NCI-H774 (cell line): ENCODE data around the gene DNAJB2.
"Not testable (repeated sequence)": the region's sequence is repeated elsewhere in the genome, so short reads cannot be mapped to it uniquely, and the experiment has no call there.

ENCODE experiments used
- DNase-seq: peaks from one replicate; lab custom pipeline; 2025; lab: John Stamatoyannopoulos, UW

The DNAJB2 gene

GRCh38 chr2:219302412-219302968 lies 23.3 kb downstream of the DNAJB2 start:
- no peak for DNase-seq

- DNase-seq: no peak
Measured at GRCh38 chr2:219304223-219304622, 25.1 kb downstream of the DNAJB2 start.

- DNase-seq: no peak
Measured at GRCh38 chr2:219306047-219306446, 26.9 kb downstream of the DNAJB2 start.

- no peak for DNase-seq
Measured at GRCh38 chr2:219308142-219309101, 29.3 kb downstream of the DNAJB2 start.

GRCh38 chr2:219309278-219309677 lies 30.1 kb downstream of the DNAJB2 start, which contains the start of gene PTPRN:
TSS of gene PTPRN (minus strand) at chr2:219309401. CDS start at chr2:219309332, 69 bp downstream.
- peak; percentile 62 for DNase-seq

- not testable (repeated sequence) for DNase-seq
Measured at GRCh38 chr2:219312683-219313263, 33.6 kb downstream of the DNAJB2 start.

- no peak for DNase-seq
Measured at GRCh38 chr2:219314804-219315468, 35.8 kb downstream of the DNAJB2 start.

- DNase-seq: no peak
Measured at GRCh38 chr2:219323434-219323833, 44.3 kb downstream of the DNAJB2 start.

- no peak for DNase-seq
Measured at GRCh38 chr2:219325136-219325535, 46.0 kb downstream of the DNAJB2 start.

GRCh38 chr2:219325657-219326315 lies 46.6 kb downstream of the DNAJB2 start:
- no peak for DNase-seq

GRCh38 chr2:219327719-219328118 lies 48.6 kb downstream of the DNAJB2 start:
- DNase-seq: no peak

GRCh38 chr2:219331560-219332213 lies 52.5 kb downstream of the DNAJB2 start:
- no peak for DNase-seq

- no peak for DNase-seq
Measured at GRCh38 chr2:219332542-219332941, 53.4 kb downstream of the DNAJB2 start, which contains the start of gene RESP18. TSS of gene RESP18 (minus strand) at chr2:219332744.

GRCh38 chr2:219334076-219334475 lies 54.9 kb downstream of the DNAJB2 start:
- no peak for DNase-seq

- DNase-seq: no peak
Measured at GRCh38 chr2:219335373-219335786, 56.2 kb downstream of the DNAJB2 start.
